Gastroesophageal sphincter (tissue), 4 donors: ENCODE data around the gene ANKH. TPM values are rescaled to one million over a fixed set of nuclear protein-coding genes. Genes with fewer than 3 reads are reported as not detected.

Source experiments
- ATAC-seq: fragments of 150-250 bp; one replicate; pipeline ENCODE4 v1.9.1; 2016; ENCODE audit warnings: mild to moderate bottlenecking, moderate library complexity
- H3K27ac ChIP-seq, 4 donors: fragments of 200-600 bp; sonication (generic) in 3 of 4; 1 replicate in 3 of 4; 2 replicates in 1 of 4; pipeline ENCODE4 v1.5.1; 2016 to 2019
- H3K27me3 ChIP-seq: fragments of 200-600 bp; sonication (generic); one replicate; pipeline ENCODE4 v1.5.1; 2019
- H3K36me3 ChIP-seq, 2 donors: fragments of 200-600 bp; sonication (generic); one replicate each; pipeline ENCODE4 v1.5.1; 2019; ENCODE audit warnings: control low read depth in 1 of 2
- H3K4me1 ChIP-seq, 3 donors: fragments of 200-600 bp; sonication (generic); 1 replicate in 2 of 3; 2 replicates in 1 of 3; pipeline ENCODE4 v1.5.1; 2016 to 2019; ENCODE audit warnings: control low read depth in 2 of 3
- H3K4me3 ChIP-seq, 2 donors: fragments of 200-600 bp; sonication (generic); one replicate each; pipeline ENCODE4 v1.5.1; 2019; ENCODE audit warnings: mild to moderate bottlenecking in 1 of 2, moderate library complexity in 1 of 2
- H3K9me3 ChIP-seq, 3 donors: fragments of 200-600 bp; sonication (generic); one replicate each; pipeline ENCODE4 v1.5.1; 2017 to 2019; ENCODE audit warnings: control low read depth in 2 of 3
- EP300 ChIP-seq: sonication (generic); formaldehyde crosslinking; IDR thresholded peaks from one replicate; pipeline ENCODE4 v1.6.1; 2017; ENCODE audit warnings: antibody characterized with exemption, mild to moderate bottlenecking
- POLR2A ChIP-seq, 2 donors: fragments of 450-650 bp; IDR thresholded peaks; one replicate each; pipeline ENCODE4 v1.6.1; 2017; ENCODE audit warnings: antibody characterized with exemption in 2 of 2, mild to moderate bottlenecking in 2 of 2, moderate library complexity in 1 of 2
- POLR2AphosphoS5 ChIP-seq: sonication (generic); formaldehyde crosslinking; IDR thresholded peaks from one replicate; pipeline ENCODE4 v1.6.1; 2017; ENCODE audit warnings: antibody characterized with exemption
- WGBS, 2 donors: methylation state at CpG; one replicate each; pipeline ENCODE4 v1.1.5; 2018; ENCODE audit warnings: low coverage in 1 of 2; 5-methylcytosine and 5-hydroxymethylcytosine counted together
- total RNA-seq, 4 donors: library from RNA; depleted of rRNA; stranded (reverse); fragments of >200 nt; gene quantifications; one replicate each; pipeline ENCODE4 v1.1.0, GENCODE V29; 2016
- TF ChIP-seq, protein P1 (sequence below), 4 experiments: fragments of 200-600 bp in 2 of 4; fragments of 450-650 bp in 2 of 4; sonication (generic) in 1 of 4; IDR thresholded peaks; one replicate each; pipeline ENCODE4 v1.5.1; 2017 to 2019; ENCODE audit warnings: antibody characterized with exemption in 4 of 4, mild to moderate bottlenecking in 2 of 4, moderate library complexity in 2 of 4

ANKH gene
- total RNA-seq, 4 donors from 2014 or later, result 30.0 to 45.2 (median 36.0) TPM

DNA sequence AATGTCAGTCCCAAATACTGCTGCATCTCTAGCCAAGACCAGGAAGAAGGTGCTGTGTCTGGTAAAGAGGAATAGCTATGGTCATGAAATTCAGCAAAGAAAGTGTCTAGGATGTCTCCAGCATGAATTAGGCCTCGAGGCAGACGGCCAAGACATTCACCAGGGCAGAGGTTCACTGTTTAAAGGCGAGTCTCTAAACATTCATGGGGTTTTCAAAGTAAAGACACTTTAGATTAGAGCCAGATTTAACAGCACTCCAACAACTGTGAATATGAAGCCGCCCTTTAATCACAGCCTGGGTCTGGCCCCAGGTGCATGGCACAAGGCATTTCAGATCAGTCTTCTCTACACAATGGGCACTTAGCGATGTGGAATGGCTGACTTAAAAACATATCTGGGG is 95.0 kb downstream of the ANKH start:
- peaks cover 0 to 19% (median 0%) of the 10 kb centered on the region in 3 donors for H3K4me1 ChIP-seq
- no peak overlapping the region for H3K4me3 ChIP-seq
- H3K27ac ChIP-seq, result no peak overlapping the region
- WGBS, 2 donors, result 30 to 50% methylated on average over 2 to 4 of the region's 5 CpGs
- no peaks in the 10 kb centered on the region for H3K9me3 ChIP-seq
- peaks cover 0 to 3% of the 10 kb centered on the region in 2 donors for H3K36me3 ChIP-seq
- TF ChIP-seq POLR2A (IDR thresholded peaks at IDR 0.05), result no peak
- TF ChIP-seq EP300, result no peak
- no peak for TF ChIP-seq POLR2AphosphoS5
- ATAC-seq, result no peak
- H3K27me3 ChIP-seq, result no peaks in the 10 kb centered on the region

DNA sequence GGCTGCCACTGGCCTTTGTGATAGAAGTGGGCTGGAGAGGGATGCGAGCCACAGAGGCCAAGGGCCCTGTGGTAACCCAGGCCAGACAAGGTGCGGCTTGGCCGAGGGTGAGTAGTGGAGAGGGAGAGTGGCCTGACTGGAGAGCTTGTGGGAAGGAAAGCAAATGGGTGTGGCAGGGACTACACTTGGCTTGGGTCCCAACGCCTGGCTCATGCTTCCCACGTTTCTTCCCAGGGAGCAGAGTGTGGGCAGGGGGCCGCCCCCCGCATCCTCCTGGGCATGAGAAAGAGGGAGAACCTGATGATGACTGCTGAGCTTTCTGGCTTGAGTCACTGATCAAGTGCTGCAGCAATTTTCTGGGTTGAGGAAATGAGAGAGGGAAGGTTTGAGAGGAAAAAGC is 95.7 kb downstream of the ANKH start:
- Histone ChIP-seq H3K27me3 (no peaks in the 10 kb centered on the region), H3K4me3 (no peak overlapping the region), H3K36me3 (peaks cover 0 to under 1% of the 10 kb centered on the region in 2 donors), H3K9me3 (no peaks in the 10 kb centered on the region), H3K4me1 (peaks cover 0 to 19% (median 0%) of the 10 kb centered on the region in 3 donors), H3K27ac (no peak overlapping the region)
- no peak for ATAC-seq
- TF ChIP-seq POLR2A (IDR thresholded peaks at IDR 0.05) (no peak), EP300 (no peak), POLR2AphosphoS5 (no peak)
- TF ChIP-seq, protein P1, sequence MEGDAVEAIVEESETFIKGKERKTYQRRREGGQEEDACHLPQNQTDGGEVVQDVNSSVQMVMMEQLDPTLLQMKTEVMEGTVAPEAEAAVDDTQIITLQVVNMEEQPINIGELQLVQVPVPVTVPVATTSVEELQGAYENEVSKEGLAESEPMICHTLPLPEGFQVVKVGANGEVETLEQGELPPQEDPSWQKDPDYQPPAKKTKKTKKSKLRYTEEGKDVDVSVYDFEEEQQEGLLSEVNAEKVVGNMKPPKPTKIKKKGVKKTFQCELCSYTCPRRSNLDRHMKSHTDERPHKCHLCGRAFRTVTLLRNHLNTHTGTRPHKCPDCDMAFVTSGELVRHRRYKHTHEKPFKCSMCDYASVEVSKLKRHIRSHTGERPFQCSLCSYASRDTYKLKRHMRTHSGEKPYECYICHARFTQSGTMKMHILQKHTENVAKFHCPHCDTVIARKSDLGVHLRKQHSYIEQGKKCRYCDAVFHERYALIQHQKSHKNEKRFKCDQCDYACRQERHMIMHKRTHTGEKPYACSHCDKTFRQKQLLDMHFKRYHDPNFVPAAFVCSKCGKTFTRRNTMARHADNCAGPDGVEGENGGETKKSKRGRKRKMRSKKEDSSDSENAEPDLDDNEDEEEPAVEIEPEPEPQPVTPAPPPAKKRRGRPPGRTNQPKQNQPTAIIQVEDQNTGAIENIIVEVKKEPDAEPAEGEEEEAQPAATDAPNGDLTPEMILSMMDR (IDR thresholded peaks at IDR 0.05), result no peak
- 67 to 92% methylated on average over 2 to 3 of the region's 7 CpGs for WGBS, 2 donors

DNA sequence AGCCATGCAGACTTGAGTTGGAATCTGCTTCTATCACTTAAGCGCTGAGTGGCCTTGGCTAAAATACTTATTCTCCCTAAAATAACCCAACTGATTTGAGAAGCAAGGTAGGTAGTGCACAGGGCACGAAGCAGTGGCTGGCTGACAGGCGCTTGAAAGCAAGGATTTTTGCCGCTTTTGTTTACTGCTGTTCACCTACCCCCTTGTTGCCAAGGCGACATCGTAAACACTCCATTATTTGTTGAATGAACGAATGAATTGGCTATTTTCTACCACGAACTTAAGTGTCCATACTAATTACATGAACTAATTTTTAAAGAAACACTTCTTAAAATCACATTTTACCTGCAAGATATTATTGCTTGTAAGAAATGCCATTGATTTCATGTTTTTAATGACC is 98.0 kb downstream of the ANKH start:
- H3K9me3 ChIP-seq, result no peaks in the 10 kb centered on the region
- WGBS, 2 donors, result 82 to 85% methylated on average over 8 of the region's 8 CpGs
- H3K36me3 ChIP-seq, result peaks cover 0 to 4% of the 10 kb centered on the region in 2 donors
- TF ChIP-seq POLR2A (IDR thresholded peaks at IDR 0.05) (no peak), EP300 (no peak), POLR2AphosphoS5 (no peak)
- TF ChIP-seq, protein P1 (IDR thresholded peaks at IDR 0.05), result no peak
- no peak overlapping the region for H3K4me3 ChIP-seq
- H3K27ac ChIP-seq, result no peak overlapping the region
- H3K4me1 ChIP-seq, result peaks cover 0 to 19% (median 0%) of the 10 kb centered on the region in 3 donors
- ATAC-seq, result no peak
- no peaks in the 10 kb centered on the region for H3K27me3 ChIP-seq

DNA sequence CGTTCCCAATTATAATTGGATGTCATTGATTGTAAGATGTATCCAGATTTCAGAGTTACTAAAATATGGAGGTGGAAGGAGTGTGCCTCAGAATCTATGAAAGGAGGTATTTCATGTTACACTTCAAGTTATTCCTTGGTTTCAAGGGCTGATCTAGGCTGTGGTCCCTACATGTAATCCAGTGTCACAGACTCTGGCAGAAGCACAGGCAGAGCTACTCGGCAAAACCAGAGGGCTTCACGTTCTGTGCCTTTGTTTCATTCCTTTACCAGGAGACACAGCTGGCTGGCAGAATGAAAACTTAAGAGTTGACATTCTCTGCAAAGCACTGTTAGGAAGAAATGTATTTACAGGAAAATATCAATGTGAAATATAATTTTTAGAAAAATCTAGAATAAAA is 99.6 kb downstream of the ANKH start:
- H3K4me1 ChIP-seq, result peaks cover 0 to 13% (median 0%) of the 10 kb centered on the region in 3 donors
- TF ChIP-seq POLR2A (IDR thresholded peaks at IDR 0.05) (no peak), POLR2AphosphoS5 (no peak), EP300 (no peak)
- TF ChIP-seq, protein P1 (IDR thresholded peaks at IDR 0.05), result no peak
- H3K27ac ChIP-seq, result no peak overlapping the region
- no peaks in the 10 kb centered on the region for H3K27me3 ChIP-seq
- H3K36me3 ChIP-seq, result peaks cover 0 to 15% of the 10 kb centered on the region in 2 donors
- no peak for ATAC-seq
- H3K4me3 ChIP-seq, result no peak overlapping the region
- WGBS, 2 donors, result 97 to 100% methylated on average over 3 of the region's 3 CpGs
- H3K9me3 ChIP-seq, result no peaks in the 10 kb centered on the region

DNA sequence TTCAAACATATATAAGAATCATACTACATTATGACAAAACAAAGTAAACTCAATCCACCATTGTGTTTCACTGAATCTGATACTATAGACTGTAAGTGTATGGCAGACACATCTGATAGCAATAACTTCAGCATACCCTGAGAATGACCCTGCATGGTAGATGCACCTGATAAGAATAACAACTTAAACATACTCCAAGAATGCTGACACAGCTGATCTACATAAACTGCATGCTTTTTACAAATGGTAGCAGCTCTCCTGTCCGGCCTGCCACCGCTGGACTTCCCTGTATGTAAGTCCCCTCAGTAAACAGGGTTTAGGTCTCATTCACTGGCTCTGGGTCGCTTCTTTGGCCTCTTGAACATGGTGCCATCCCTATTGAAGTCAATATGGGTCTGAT is 100.4 kb downstream of the ANKH start:
- peaks cover 0 to 5% (median 0%) of the 10 kb centered on the region in 3 donors for H3K4me1 ChIP-seq
- no peak overlapping the region for H3K27ac ChIP-seq
- no peak overlapping the region for H3K4me3 ChIP-seq
- no peaks in the 10 kb centered on the region for H3K27me3 ChIP-seq
- H3K9me3 ChIP-seq, result no peaks in the 10 kb centered on the region
- ATAC-seq, result no peak
- 89 to 100% methylated on average over 1 to 3 of the region's 3 CpGs for WGBS, 2 donors
- H3K36me3 ChIP-seq, result peaks cover 0 to 15% of the 10 kb centered on the region in 2 donors
- TF ChIP-seq EP300 (no peak), POLR2A (IDR thresholded peaks at IDR 0.05) (no peak), POLR2AphosphoS5 (no peak)
- TF ChIP-seq, protein P1 (IDR thresholded peaks at IDR 0.05), result no peak
